IMR-90 (cell line): ENCODE results near the gene SLIT3. TPM values are rescaled to one million over a fixed set of nuclear protein-coding genes. Genes with fewer than 3 reads are reported as not detected.

Source experiments
- ATAC-seq: fragments of 200-7000 bp; cut with Tn5 transposase; 2 replicates; pipeline ENCODE4 v1.9.1; 2020; ENCODE audit warnings: low read depth, mild to moderate bottlenecking, moderate library complexity
- BruUV-seq: library from RNA; stranded (reverse); fragments of 400-500 nt; replicated peaks from 2 replicates; lab custom pipeline; 2021; lab: Mats Ljungman, UMichigan
- CTCF ChIA-PET: fragments of 300-600 bp; formaldehyde crosslinking; extraction: SDS; loops from one replicate; lab custom pipeline; 2021; ENCODE audit warnings: antibody characterized with exemption; lab: Yijun Ruan, JAX
- POLR2A ChIA-PET: fragments of 300-600 bp; sonication (Branson Sonifier 250); formaldehyde crosslinking; loops from one replicate; lab custom pipeline; 2022; ENCODE audit warnings: antibody characterized with exemption; ENCODE audit not compliant: unreplicated experiment; lab: Charles Lee
- DNase-seq: peaks from one replicate; pipeline ENCODE4 v3.0.0; 2013
- H2AFZ ChIP-seq: replicated peaks from 2 replicates; pipeline ENCODE3; 2013; ENCODE audit warnings: low read length, mild to moderate bottlenecking; ENCODE audit not compliant: poor library complexity
- H2AK5ac ChIP-seq: 2 replicates; pipeline ENCODE4 v1.6.1; 2013; ENCODE audit warnings: low read depth, low read length, inconsistent platforms
- H2AK9ac ChIP-seq: replicated peaks from 2 replicates; pipeline ENCODE3; 2013; ENCODE audit warnings: mild to moderate bottlenecking, low read depth, low read length, moderate library complexity; ENCODE audit not compliant: poor library complexity
- H2BK120ac ChIP-seq: 2 replicates; pipeline ENCODE4 v1.6.1; 2013; ENCODE audit warnings: low read depth, low read length, inconsistent platforms
- H2BK15ac ChIP-seq: 3 replicates; pipeline ENCODE4 v1.6.1; 2013; ENCODE audit warnings: low read depth, low read length, inconsistent platforms
- H2BK20ac ChIP-seq: 2 replicates; pipeline ENCODE4 v1.6.1; 2013; ENCODE audit warnings: low read depth, mild to moderate bottlenecking, inconsistent platforms, low read length, moderate library complexity
- H2BK5ac ChIP-seq: 2 replicates; pipeline ENCODE4 v1.6.1; 2013; ENCODE audit warnings: mild to moderate bottlenecking, low read depth, low read length, inconsistent platforms; ENCODE audit not compliant: poor library complexity, severe bottlenecking
- H3K14ac ChIP-seq: replicated peaks from 2 replicates; pipeline ENCODE4 v1.6.1; 2013; ENCODE audit warnings: low read depth, low read length, inconsistent platforms
- H3K18ac ChIP-seq: 2 replicates; pipeline ENCODE4 v1.6.1; 2013; ENCODE audit warnings: low read depth, low read length, control low read depth
- H3K23ac ChIP-seq: 2 replicates; pipeline ENCODE4 v1.6.1; 2013; ENCODE audit warnings: low read depth, low read length, inconsistent platforms
- H3K27ac ChIP-seq: 2 replicates; pipeline ENCODE4 v1.5.1; 2013; ENCODE audit warnings: mild to moderate bottlenecking, control low read depth, low read length; ENCODE audit not compliant: insufficient read depth
- H3K27me3 ChIP-seq: 2 replicates; pipeline ENCODE4 v1.6.1; 2013; ENCODE audit warnings: low read length; ENCODE audit not compliant: control insufficient read depth, insufficient read depth
- H3K36me3 ChIP-seq: 2 replicates; pipeline ENCODE4 v1.6.1; 2013; ENCODE audit warnings: low read length, mixed read lengths; ENCODE audit not compliant: control insufficient read depth, insufficient read depth
- H3K4ac ChIP-seq: 2 replicates; pipeline ENCODE4 v1.6.1; 2013; ENCODE audit warnings: low read depth, low read length, inconsistent platforms
- H3K4me1 ChIP-seq: 2 replicates; pipeline ENCODE4 v1.6.1; 2013; ENCODE audit warnings: low read length, mixed read lengths; ENCODE audit not compliant: control insufficient read depth, insufficient read depth
- H3K4me2 ChIP-seq: 2 replicates; pipeline ENCODE4 v1.6.1; 2013; ENCODE audit warnings: low read depth, mild to moderate bottlenecking, control low read depth, low read length, moderate library complexity
- H3K4me3 ChIP-seq: 2 replicates; pipeline ENCODE4 v1.5.1; 2013; ENCODE audit warnings: low read depth, mild to moderate bottlenecking, control low read depth, low read length, moderate library complexity; ENCODE audit not compliant: insufficient read depth
- H3K56ac ChIP-seq: 2 replicates; pipeline ENCODE4 v1.6.1; 2013; ENCODE audit warnings: low read length, inconsistent platforms; ENCODE audit not compliant: insufficient read depth; ENCODE audit errors: extremely low read depth
- H3K79me1 ChIP-seq, 2 experiments: 2 replicates each; pipeline ENCODE4 v1.6.1; 2013; ENCODE audit warnings: low read length in 2 of 2, inconsistent platforms in 1 of 2, low read depth in 1 of 2
- H3K9ac ChIP-seq: 2 replicates; pipeline ENCODE4 v1.6.1; 2013; ENCODE audit warnings: low read depth, low read length, control low read depth
- H3K9me1 ChIP-seq: 2 replicates; pipeline ENCODE4 v1.6.1; 2013; ENCODE audit warnings: low read length, inconsistent platforms; ENCODE audit not compliant: insufficient read depth
- H3K9me3 ChIP-seq: 2 replicates; pipeline ENCODE4 v1.6.1; 2013; ENCODE audit warnings: low read length; ENCODE audit not compliant: control insufficient read depth, insufficient read depth
- H4K20me1 ChIP-seq: 2 replicates; pipeline ENCODE4 v1.6.1; 2013; ENCODE audit warnings: low read length, inconsistent platforms; ENCODE audit not compliant: insufficient read depth
- H4K5ac ChIP-seq: 2 replicates; pipeline ENCODE4 v1.6.1; 2013; ENCODE audit warnings: mild to moderate bottlenecking, low read depth, low read length, control low read depth
- H4K8ac ChIP-seq, 2 experiments: 2 replicates each; pipeline ENCODE4 v1.6.1; 2013; ENCODE audit warnings: low read depth in 2 of 2, low read length in 2 of 2, control low read depth in 1 of 2, inconsistent platforms in 1 of 2
- H4K91ac ChIP-seq: 2 replicates; pipeline ENCODE4 v1.6.1; 2013; ENCODE audit warnings: low read depth, low read length, inconsistent platforms; ENCODE audit not compliant: insufficient read depth
- BHLHE40 ChIP-seq: fragments of 150-350 bp; IDR thresholded peaks from 2 replicates; pipeline ENCODE4 v1.6.1; 2016; ENCODE audit warnings: mild to moderate bottlenecking, low read depth, low read length
- CEBPB ChIP-seq: IDR thresholded peaks from 2 replicates; pipeline ENCODE4 v1.6.1; 2012; ENCODE audit warnings: low read depth, low read length, improper control_type of control experiment
- CHD1 ChIP-seq: IDR thresholded peaks from 2 replicates; pipeline ENCODE4 v1.6.1; 2012; ENCODE audit warnings: low read depth, low read length, improper control_type of control experiment
- ELK1 ChIP-seq: fragments of 150-350 bp; IDR thresholded peaks from 2 replicates; pipeline ENCODE4 v1.6.1; 2016; ENCODE audit warnings: low read depth, mild to moderate bottlenecking, low read length, moderate library complexity, borderline replicate concordance
- FOS ChIP-seq: fragments of 150-350 bp; IDR thresholded peaks from 2 replicates; pipeline ENCODE4 v1.6.1; 2016; ENCODE audit warnings: low read depth, low read length
- MAFK ChIP-seq: IDR thresholded peaks from 2 replicates; pipeline ENCODE4 v1.6.1; 2012; ENCODE audit warnings: low read depth, low read length, improper control_type of control experiment
- MAZ ChIP-seq: IDR thresholded peaks from 2 replicates; pipeline ENCODE4 v1.6.1; 2012; ENCODE audit warnings: low read depth, mild to moderate bottlenecking, low read length, improper control_type of control experiment, moderate library complexity, borderline replicate concordance
- NFE2L2 ChIP-seq: fragments of 150-350 bp; IDR thresholded peaks from 2 replicates; pipeline ENCODE4 v1.6.1; 2016; ENCODE audit warnings: low read depth, mild to moderate bottlenecking, low read length
- POLR2A ChIP-seq: IDR thresholded peaks from 2 replicates; pipeline ENCODE4 v1.6.1; 2012; ENCODE audit warnings: mild to moderate bottlenecking, low read depth, low read length
- RCOR1 ChIP-seq: IDR thresholded peaks from 2 replicates; pipeline ENCODE4 v1.6.1; 2012; ENCODE audit warnings: mild to moderate bottlenecking, low read length, improper control_type of control experiment; ENCODE audit not compliant: insufficient replicate concordance
- RFX5 ChIP-seq: IDR thresholded peaks from 2 replicates; pipeline ENCODE4 v1.8.0; 2012; ENCODE audit warnings: low read depth, mild to moderate bottlenecking, low read length, moderate library complexity
- SMC3 ChIP-seq: fragments of 150-350 bp; IDR thresholded peaks from 2 replicates; pipeline ENCODE4 v1.6.1; 2016; ENCODE audit warnings: low read depth, mild to moderate bottlenecking, antibody characterized with exemption, low read length, moderate library complexity
- USF2 ChIP-seq: fragments of 150-350 bp; IDR thresholded peaks from 2 replicates; pipeline ENCODE4 v1.6.1; 2017; ENCODE audit warnings: mild to moderate bottlenecking, antibody characterized with exemption, low read length, low read depth
- WGBS, 2 experiments: methylation state at CpG; one replicate each; pipeline versions ENCODE4 v1.1.5 to v1.1.7; 2013; ENCODE audit warnings: missing lambda C conversion rate in 2 of 2; ENCODE audit not compliant: insufficient read length in 1 of 2; ENCODE audit errors: extremely low coverage in 2 of 2; 5-methylcytosine and 5-hydroxymethylcytosine counted together
- dilution Hi-C: fragments of 300-500 bp; cut with HindIII; formaldehyde crosslinking; loops from one replicate; pipeline ENCODE4 v1.14.3; 2018; ENCODE audit warnings: low sequenced_read_pairs; ENCODE audit not compliant: unreplicated experiment
- in situ Hi-C: fragments of 300-500 bp; cut with MboI; formaldehyde crosslinking; loops from 3 replicates; pipeline ENCODE4 v1.14.3; 2019; ENCODE audit warnings: low sequenced_read_pairs, inconsistent platforms, mixed read lengths
- intact Hi-C: fragments of 100-400 bp; cut with micrococcal nuclease; formaldehyde crosslinking; loops from 2 replicates; pipeline ENCODE4 v1.10.0; 2022
- polyA plus RNA-seq, 3 experiments: library from polyadenylated mRNA; depleted of rRNA; stranded (reverse); fragments of >200 nt; gene quantifications; 2 replicates each; pipeline ENCODE4 v1.2.3, GENCODE V29; 2012; ENCODE audit warnings: low replicate concordance in 1 of 3
- total RNA-seq: library from RNA; depleted of rRNA; stranded (reverse); fragments of >200 nt; gene quantifications from 2 replicates; pipeline ENCODE4 v1.2.3, GENCODE V29; 2012
- TF ChIP-seq, protein P1 (sequence below): conservative IDR thresholded peaks from 2 replicates; pipeline ENCODE4 v1.5.1; 2012; ENCODE audit warnings: mild to moderate bottlenecking, low read depth, low read length, improper control_type of control experiment

The SLIT3 gene
- total and polyA plus RNA-seq, 2 of the 4 experiments (the other 2 are of a cell fraction), result 0.18 to 0.50 TPM

- Histone ChIP-seq H3K27ac (no peak overlapping the region), H3K4me3 (no peak overlapping the region), H3K9me3 (no peaks in the 10 kb centered on the region), H3K36me3 (no peaks in the 10 kb centered on the region), H3K23ac (no peak overlapping the region), H3K79me1 (no peaks in the 10 kb centered on the region), H4K5ac (no peak overlapping the region), H2AK9ac (no peak overlapping the region), H3K4ac (no peak overlapping the region), H3K4me2 (no peak overlapping the region), H3K18ac (no peak overlapping the region), H2BK5ac (no peak overlapping the region), H3K14ac (no peak overlapping the region), H2BK20ac (no peak overlapping the region), H4K91ac (no peak overlapping the region), H2BK15ac (no peak overlapping the region), H3K4me1 (no peaks in the 10 kb centered on the region), H4K8ac (no peak overlapping the region), H2BK120ac (no peak overlapping the region), H3K9me1 (no peaks in the 10 kb centered on the region), H3K56ac (no peak overlapping the region), H2AFZ (no peak overlapping the region), H2AK5ac (no peak overlapping the region), H3K9ac (no peak overlapping the region), H4K20me1 (no peaks in the 10 kb centered on the region), H3K27me3 (no peaks in the 10 kb centered on the region; the same call in 1 of the 2 replicates)
- CTCF ChIA-PET, result interaction anchor here (0.9 kb wide), 1 partner anchor 8 kb away, joined by 3 read pairs; no protein-coding TSS in a partner anchor
- in situ Hi-C loops, result no loop called here
- no TSS peak for BruUV-seq
- intact Hi-C loops, result no loop called here
- dilution Hi-C loops, result no loop called here
- WGBS, 2 experiments, result no CpG with 5 or more reads among the region's 9 CpGs
- no peak; the same call in 1 of the 2 replicates for ATAC-seq
- POLR2A ChIA-PET, result interaction anchor here (0.6 kb wide), 1 partner anchor 210 kb away, joined by 6 read pairs; no protein-coding TSS in a partner anchor
- DNase-seq, result no peak
- no peak for TF ChIP-seq USF2
- TF ChIP-seq CEBPB, result no peak
- TF ChIP-seq SMC3, result no peak
- no peak for TF ChIP-seq NFE2L2
- no peak for TF ChIP-seq BHLHE40
- TF ChIP-seq FOS, result no peak
- TF ChIP-seq, protein P1, sequence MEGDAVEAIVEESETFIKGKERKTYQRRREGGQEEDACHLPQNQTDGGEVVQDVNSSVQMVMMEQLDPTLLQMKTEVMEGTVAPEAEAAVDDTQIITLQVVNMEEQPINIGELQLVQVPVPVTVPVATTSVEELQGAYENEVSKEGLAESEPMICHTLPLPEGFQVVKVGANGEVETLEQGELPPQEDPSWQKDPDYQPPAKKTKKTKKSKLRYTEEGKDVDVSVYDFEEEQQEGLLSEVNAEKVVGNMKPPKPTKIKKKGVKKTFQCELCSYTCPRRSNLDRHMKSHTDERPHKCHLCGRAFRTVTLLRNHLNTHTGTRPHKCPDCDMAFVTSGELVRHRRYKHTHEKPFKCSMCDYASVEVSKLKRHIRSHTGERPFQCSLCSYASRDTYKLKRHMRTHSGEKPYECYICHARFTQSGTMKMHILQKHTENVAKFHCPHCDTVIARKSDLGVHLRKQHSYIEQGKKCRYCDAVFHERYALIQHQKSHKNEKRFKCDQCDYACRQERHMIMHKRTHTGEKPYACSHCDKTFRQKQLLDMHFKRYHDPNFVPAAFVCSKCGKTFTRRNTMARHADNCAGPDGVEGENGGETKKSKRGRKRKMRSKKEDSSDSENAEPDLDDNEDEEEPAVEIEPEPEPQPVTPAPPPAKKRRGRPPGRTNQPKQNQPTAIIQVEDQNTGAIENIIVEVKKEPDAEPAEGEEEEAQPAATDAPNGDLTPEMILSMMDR, result no peak
- TF ChIP-seq MAZ, result no peak
- TF ChIP-seq RCOR1, result no peak
- no peak for TF ChIP-seq ELK1
- TF ChIP-seq CHD1, result no peak
- no peak for TF ChIP-seq MAFK
- TF ChIP-seq POLR2A, result no peak
- TF ChIP-seq RFX5, result no peak
These were observed 361.7 kb downstream of the SLIT3 start for GRCh38 chr5:168939156-168939800.
